Stimulated activated CD8-positive, alpha-beta memory T cell treated with anti-CD3 and anti-CD28 coated beads, Interleukin-7, amount 100 ng/mL, for 24 hours (primary cell): Measurements from ENCODE around the gene KIAA0408.

Source experiments
- DNase-seq: peaks from one replicate; pipeline ENCODE4 v3.0.0-alpha.2; 2020; ENCODE audit warnings: low read depth

Gene KIAA0408

DNA sequence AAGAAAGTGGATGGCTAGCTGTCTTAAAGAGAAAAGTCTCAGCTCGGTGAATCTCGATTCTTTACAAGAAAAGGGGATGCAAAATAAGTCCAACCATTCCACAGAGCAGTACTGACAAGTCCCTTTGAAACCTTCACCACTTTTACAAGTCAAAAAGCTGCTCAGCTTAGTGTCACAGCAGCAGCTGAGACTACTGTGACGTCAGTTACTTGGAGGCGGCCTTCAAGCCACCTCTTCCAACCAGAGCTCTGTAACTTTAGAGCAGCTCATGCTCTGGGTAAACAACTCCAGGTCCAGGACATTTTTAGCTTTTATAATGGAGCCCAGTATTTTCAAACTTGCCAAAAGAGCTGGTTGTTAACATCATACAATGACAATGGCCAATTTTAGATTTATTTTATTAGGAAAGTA is at the start of gene KIAA0408:
KIAA0408 (minus strand) TSS at position 159 of the 411 bp plus-strand sequence. CDS start 5,408 bp downstream, outside the sequence.
- no peak for DNase-seq

DNA sequence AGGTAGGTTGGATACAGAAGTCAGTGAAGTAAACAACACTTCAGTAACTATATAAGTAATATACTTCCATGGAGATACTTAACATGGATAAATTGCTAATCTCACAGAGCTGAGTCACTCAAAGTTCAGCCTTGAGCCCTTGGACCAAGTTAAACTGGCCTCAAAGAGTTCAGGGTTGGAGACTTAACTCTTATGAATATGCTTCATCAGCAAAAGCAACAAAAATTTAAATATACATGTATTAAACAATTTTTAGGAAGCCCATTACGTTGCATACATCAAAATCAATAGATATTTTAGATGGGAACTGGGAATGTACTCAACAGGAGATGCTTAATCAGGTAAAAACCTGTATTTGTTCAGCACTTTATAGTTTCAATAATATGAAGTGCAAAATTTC is 47.7 kb upstream of the KIAA0408 start:
- DNase-seq: no peak

DNA sequence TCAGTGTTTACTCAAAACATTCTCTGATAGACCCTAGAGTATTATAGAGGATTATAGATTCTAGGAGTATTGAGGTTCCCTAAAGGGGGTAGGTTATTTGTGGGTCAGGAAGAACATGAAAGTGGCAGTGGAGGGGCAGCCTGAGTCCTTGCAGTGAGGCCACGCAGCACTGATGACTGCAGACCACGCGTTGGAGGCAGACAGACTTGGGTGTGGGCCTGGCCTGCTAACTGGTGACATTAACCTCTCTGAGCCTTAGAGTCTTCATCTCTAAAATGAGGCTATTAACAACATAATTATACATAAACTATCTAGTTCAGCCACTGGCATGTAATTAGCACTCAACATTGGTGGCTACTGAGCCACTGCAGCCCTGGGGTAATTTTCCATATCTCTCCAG is 43.8 kb upstream of the KIAA0408 start:
- DNase-seq: no peak

DNA sequence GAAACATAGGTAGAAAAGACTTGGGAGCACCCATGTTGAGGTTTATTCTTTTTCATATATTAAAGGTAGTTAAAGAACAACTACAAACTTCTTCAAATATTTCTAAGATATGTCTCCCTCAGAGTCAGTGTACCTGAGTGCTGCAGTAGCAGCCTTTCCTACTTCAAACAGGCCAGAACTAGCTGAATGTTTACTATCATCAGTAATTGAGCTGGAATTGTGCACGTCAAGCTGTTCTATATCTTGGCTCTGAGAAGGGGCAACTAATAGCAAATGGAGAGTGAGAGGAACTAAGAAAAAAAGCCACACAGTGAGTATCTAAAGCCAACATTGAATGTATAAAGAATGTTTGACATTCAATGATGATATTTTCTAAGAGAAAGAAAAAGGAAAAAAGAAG is 38.2 kb upstream of the KIAA0408 start:
- no peak for DNase-seq

DNA sequence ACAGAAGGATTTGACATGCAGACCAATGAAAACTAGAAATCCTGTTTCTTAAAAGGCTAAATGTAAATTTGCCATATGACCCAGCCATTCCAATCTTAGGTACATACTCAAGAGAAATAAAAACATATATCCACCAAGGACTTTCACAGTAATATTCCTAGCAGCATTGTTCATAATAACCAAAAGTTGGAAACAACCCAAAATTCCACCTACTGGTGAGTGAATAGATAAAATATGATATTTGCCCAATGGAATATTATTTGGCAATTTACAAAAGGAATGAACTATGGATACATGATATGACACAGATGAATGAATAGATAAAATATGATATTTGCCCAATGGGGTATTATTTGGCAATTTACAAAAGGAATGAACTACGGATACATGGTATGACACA is 37.3 kb upstream of the KIAA0408 start:
- no peak for DNase-seq

DNA sequence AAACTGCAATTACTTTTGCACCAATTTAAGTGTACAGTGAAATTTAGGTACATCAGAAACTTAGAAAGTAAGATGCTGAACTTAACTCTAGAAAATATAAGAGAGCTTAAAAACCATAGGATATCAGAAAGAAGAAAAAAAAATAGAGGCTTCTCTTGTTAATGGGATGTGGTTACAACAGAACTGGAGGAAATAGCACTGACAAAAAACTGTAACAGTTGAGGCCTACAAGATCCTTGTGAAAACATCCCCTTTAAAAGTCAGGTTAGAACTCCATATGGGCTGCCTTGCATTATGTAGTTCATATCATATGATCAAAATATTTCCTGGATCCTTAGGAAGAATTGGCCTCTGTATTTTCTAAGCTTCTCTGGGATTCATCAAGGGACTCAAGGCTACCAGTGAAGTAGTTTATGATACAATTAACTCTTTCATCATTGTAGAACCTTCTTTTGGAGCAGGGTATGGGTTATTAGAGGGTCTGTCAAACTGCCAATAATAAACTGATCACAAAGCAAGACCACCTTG is 35.1 kb upstream of the KIAA0408 start:
- DNase-seq: no peak

DNA sequence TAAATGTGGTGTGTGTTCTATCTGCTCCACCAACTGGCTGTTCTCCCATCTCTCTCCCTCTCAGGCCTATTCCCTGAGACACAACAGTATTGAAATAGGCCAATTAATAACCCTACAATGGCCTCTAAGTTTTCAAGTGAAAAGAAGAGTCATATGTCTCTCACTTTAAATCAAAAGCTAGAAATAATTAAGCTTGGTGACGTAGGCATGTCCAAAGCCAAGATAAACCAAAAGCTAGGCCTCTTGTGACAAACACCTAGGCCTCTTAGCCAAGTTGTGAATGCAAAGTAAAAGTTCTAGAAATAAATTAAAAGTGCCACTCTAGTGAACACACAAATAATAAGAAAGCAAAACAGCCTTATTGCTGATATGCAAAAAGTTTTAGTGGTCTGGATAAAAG is 30.1 kb upstream of the KIAA0408 start:
- no peak for DNase-seq

DNA sequence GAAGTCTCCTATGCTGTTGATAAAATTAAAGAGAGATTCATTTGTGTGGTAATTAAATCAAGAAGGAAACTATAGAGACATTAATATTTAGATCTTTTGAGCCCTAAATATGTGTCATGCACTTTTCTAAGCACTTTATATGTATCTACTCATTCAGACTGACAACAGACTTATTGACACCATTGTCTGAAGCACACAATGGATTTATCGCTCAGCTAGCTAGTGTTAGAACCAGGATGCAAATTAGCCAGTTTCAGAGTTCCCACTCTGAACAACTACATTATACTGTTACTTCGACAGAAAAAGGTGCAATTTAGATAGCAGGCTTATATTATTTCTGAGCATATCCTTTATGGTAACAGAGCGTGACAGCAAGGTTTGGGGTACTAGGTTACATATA is 27.7 kb upstream of the KIAA0408 start:
- no peak for DNase-seq

DNA sequence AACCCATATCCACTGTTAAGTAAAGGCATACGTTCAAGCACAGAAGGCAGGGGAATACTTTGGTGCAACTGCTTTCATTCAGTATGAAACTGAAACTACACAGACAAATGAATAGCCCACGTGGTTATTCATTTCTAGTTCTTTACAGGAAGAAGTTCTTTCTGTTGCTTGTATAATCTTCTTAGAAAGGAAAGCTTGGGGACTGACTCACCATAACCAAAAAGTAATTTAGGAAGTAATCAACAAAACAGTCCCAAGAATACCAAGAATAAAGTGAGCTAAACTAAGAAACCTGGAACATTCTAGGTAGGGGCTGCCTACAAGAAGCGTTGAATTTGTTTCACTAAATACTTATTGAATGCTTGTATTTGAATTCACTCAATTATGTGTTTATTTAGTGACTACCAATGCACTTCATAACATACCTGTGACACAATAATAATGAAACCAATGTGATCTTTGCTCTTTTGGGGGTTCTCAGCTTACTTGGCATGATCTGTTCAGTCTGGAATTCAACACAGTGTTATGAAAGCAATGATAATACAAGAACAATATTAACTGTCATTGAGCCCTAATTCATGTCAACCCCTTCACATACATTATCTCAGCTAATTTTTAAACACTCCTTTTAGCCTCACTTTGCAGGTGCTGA is 25.1 kb upstream of the KIAA0408 start:
- no peak for DNase-seq

DNA sequence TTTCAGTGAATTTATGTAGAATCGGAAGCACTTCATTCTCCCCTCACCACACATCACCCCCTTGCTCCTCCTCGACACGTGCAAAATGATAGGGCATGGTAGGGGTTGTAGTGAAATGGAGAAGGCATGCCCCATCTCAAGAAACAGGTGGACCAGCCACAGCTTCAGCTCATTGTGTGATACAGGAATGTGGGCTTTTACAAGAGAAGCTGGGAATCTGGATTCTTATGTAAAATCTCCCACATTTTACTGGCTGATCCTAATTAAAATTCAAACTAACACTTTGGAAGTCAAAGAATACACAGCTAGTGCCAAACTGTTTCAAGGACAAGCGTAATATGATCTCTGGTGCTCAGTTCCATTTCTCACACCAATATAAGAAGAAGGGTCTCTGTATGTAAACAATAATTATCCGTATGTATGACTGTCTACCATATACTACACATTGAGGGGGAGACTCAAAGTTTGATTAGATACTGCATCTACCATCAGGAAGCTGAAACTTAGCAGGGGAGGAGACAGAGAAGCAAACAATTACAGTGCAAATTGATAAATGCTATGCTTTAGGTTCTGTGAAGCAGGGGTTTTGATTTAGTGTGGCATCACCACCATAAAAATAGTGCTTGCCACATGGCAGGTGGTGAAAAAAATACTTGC is 24.3 kb upstream of the KIAA0408 start:
- no peak for DNase-seq

DNA sequence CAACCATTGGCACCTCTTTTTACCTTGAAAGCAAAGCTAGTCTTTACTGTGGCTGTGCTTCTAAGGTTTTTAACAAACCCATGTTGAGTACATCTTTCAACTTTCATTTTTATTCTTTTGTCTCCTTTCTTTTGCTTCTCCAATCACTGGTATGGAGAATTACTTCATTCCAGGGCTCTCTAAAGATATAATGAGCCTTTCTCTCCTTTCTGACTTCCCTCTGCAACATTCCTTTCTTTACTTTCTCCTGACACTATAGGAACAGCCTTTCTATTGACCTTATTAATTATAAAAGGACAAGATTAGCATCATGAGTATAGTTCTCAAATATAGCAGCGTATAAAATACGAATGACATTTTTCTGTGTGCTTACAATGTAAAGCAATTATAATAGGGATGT is 23.1 kb upstream of the KIAA0408 start:
- DNase-seq: no peak

DNA sequence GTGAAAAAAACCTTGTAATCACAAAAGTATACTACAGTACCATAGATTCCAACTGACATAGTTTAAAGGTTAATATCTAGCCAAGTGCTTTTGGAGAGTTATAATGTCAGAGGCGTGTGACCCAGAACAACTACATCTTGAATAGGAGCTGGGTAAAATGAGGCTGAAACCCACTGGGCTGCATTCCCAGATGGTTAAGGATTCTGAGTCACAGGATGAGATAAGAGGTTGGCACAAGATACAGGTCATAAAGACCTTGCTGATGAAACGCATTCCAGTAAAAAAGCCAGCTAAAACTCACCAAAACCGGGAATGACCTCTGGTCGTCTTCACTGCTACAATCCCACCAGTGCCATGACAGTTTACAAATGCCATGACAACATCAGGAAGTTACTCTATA is 22.4 kb upstream of the KIAA0408 start:
- DNase-seq: no peak

DNA sequence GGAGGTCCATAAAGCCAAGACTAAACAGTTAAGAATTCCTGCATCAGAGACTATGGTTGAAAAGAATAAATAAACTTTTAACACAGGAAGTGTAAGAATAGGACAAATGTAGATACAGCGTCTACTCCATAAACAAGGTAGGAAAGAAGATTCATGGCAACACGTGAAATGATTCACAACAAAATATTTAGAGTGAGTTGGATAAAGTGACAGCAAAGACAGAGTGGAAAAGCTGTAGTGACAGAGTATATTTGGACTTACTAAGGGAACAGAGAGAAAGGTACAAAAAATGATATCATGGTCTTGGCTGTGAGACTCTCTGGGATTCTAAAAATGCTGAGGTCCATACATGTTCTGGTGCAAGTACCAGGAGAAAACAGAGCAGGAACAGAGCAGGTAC is 21.9 kb upstream of the KIAA0408 start:
- DNase-seq: no peak

DNA sequence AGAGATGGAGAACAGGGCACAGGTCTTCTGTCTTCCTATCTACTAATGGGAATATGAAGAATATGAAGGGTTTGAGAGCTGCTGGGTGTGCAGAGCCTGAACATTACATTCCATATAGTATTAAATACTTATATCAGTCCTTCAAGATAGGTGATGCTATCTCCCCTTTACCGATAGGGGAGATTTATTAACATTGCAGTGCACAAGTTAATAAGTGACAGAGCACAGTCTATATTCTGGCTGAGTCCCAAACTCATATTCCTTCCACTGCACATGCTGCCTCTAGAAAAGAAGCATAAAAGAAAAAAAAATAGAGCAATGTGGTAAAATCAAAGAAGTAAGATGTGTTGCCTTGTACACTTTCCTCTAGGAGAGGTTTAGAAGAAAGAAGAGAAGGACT is 18.5 kb upstream of the KIAA0408 start:
- DNase-seq: no peak

DNA sequence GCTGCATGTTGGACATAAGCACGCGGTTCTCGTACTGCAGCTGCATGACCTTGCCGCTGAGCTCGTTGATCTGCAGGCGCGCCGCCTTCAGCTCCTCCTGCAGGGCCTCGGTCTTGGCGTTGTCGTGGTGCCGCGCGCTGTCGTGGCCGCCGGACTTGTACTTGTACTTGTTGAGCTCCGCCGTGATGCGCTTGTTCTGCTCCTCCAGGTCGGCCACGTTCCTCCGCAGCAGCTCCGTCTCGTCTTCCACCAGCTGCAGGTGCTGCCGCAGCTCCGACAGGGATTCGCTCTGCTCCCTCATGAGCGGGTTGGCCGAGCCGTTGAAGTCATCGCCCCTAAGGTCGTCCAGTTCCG is 16.6 kb upstream of the KIAA0408 start:
- no peak for DNase-seq

DNA sequence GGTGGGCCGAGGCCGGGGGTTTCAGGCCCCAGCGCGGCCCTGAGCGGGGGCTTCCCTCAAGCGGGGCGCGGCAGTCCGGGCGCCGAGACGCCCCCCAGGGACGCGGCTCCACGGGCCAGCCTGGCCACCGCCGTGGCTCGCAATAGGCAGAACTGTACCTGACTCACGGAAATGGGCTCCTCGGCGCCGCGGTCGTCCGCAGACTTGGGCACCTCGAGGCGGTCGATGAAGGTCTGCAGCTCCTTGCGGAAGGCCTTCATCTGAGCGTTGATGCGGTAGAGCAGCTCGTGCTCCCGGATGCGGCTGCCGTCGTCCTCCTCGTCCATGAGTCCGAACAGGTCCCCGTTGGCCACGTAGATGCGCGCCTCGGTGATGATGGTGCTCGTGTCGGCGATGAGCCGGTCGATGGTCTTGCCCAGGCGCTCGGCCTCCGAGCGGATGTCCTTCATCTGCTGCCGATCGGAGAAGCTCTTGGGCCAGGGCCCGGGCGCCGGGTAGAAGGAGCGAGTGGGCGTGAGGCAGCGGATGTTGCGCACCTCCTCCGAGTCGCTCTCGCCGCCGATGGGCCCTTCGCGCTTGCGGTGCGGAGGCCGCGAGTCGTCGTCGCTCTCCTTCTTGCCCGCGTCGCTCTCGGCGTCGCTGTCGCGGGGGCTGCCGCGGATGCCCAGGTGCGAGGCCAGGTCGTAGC is 16.1 kb upstream of the KIAA0408 start:
- DNase-seq: no peak

DNA sequence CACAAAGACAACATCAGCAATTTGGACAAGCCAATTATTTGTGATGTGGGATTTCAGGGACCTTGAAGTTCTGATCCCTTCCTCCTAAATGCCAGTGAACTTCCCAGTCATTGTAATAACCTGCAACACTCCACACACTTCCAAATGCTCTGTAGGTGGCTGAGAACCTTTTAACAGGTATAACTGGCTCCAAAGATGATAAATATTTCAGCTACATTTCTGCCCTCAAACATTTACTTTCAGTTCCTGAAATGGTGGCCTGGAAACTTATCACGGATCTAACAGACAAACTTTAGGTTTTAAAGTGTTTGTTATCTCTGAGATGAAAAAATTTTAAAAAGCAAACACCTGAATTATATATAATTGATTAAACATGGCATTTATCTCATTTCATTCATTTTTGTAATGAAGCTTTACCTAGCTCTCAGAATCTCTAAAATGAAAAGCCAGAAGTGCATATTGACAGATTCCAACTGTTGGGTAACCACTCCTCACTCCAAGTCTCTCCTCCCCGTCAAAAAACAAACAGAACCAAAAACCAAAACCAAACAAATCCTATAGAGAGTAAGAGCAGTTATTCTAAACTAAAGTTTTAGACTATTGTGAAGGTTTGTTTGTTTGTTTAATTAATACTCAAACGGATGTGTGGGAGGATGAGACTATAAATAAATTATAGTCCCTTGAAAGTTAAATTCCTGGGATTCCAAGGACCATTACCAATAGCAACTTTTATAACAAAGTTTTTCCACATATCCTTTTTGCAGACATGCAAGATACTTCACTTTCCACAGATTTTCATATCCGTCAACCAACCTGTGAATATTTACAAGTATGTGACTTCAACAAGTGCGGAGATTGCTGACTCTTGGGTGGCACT is 12.4 kb upstream of the KIAA0408 start:
- DNase-seq: no peak

DNA sequence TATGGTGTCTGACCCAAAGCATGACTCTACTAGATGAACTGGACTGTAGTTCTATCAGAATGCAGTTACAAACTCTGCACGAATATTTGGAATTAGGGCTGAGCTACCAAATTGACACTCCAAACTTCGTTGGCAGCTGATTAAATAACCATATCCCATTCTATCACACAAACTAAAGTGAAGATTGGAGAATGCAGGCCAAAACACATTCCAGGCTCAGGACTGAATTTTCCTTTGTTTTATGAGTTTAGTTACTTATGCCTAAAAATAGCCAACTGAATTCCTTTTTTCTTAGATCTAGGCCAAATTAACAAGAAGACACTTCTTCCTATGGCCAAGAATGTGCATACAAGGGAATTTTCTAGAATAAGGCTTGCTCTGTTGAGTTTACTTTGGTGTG is 9.7 kb upstream of the KIAA0408 start:
- no peak for DNase-seq

DNA sequence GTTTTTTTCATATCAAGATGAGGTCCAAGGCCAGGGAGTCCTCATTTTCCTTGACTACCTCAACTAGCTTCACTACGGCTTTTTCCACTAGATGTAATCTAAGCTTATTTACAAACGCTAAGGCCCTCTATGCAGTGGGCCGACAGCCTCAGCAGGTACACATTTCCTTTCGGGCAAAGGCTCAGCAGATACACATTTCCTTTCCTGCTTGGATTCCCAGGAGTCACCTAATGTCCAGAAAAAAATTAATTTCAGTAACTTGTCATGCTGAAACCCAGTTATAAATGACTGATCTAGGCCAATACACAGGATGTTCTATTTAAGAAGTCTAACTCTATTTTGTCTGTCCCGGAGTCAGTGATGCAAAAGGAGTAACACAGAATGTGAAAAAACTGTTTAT is 7.2 kb upstream of the KIAA0408 start:
- DNase-seq: no peak

DNA sequence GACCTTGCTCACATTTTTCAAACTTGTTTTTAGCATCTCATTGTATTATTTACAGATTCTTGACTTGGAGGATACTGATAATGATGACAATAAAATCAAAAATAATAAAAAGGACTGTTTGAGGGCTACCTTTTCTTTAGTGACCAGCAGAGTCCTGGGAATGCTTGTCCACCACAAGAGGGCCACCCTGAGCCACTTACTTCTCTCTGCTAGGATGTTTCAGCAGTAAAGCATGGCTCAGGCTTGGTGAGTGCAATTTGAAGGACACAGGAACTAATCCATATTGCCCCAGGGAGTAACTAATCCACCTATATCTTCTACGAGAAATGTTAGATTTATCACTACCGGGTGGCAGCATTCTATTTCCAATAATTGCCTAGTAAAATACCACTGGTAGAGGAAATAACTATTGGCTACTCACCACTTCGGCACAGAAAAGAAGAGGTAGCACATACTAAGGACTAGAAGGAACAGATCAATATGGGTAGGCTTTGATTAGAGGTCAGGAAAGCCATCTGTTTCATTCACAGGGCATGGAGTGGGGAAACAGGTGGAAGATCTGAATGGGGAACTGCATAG is 5.8 kb upstream of the KIAA0408 start:
- DNase-seq: peak; percentile 30

DNA sequence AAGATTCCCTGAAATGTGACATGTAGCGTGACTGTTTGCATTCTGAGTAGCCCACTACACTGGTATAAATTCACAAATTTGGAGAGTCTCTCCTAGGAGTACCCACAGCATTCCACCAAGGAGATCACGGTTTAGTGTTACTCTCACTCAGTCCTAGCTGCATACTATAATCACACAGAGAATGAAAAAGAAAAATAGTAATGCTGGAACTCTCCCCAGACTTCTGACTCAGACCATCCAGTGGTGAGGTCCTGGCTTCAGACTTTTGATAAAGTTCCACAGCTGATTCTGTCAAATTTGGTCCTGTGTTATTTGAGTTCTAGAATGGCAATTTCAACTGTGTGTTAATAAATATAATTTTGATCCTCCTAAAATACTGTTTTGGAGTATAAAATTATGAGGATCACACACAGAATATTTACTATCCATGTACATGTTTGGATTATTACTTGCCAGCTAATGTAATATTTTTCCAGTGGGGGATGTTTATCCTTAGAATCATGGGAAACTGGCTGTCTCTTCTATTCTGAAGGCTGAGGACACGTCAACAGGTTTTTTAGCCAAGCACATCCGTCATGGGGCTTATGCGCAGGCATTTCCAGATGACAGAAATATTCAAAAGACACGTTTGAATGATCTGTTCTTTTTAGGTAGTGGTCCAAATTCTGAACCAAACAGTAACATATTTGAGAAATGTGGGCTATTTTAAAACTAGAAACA is 5.1 kb upstream of the KIAA0408 start:
- no peak for DNase-seq
